Liver (tissue), 9 donors: Measurements from ENCODE around the gene RCOR1. TPM values are rescaled to one million over a fixed set of nuclear protein-coding genes. Genes with fewer than 3 reads are reported as not detected.

Experiments
- DNase-seq: peaks from one replicate; pipeline ENCODE4 v3.0.0-alpha.2; 2017; ENCODE audit warnings: low spot score
- H3K27ac ChIP-seq, 2 donors: one replicate each; pipeline ENCODE4 v1.7.0; 2013; ENCODE audit warnings: inconsistent platforms in 2 of 2, low read length in 2 of 2, control low read depth in 1 of 2, low read depth in 1 of 2, mild to moderate bottlenecking in 1 of 2
- H3K27me3 ChIP-seq, 4 donors: one replicate each; pipeline versions ENCODE4 v1.6.1 to v1.7.0; 2013; ENCODE audit warnings: low read length in 3 of 4, inconsistent platforms in 1 of 4, mild to moderate bottlenecking in 1 of 4, moderate library complexity in 1 of 4; ENCODE audit not compliant: control insufficient read depth in 4 of 4, insufficient read depth in 4 of 4
- H3K36me3 ChIP-seq, 4 donors: one replicate each; pipeline versions ENCODE4 v1.6.1 to v1.7.0; 2013; ENCODE audit warnings: low read length in 3 of 4, mild to moderate bottlenecking in 3 of 4, low read depth in 1 of 4, moderate library complexity in 1 of 4; ENCODE audit not compliant: control insufficient read depth in 4 of 4, insufficient read depth in 3 of 4
- H3K4me1 ChIP-seq, 4 donors: one replicate each; pipeline versions ENCODE4 v1.6.1 to v1.7.0; 2013; ENCODE audit warnings: low read length in 3 of 4, mild to moderate bottlenecking in 3 of 4, moderate library complexity in 1 of 4; ENCODE audit not compliant: control insufficient read depth in 4 of 4, insufficient read depth in 4 of 4
- H3K4me3 ChIP-seq, 3 donors: one replicate each; pipeline versions ENCODE4 v1.6.1 to v1.7.0; 2013; ENCODE audit warnings: low read length in 3 of 3, control low read depth in 1 of 3, low read depth in 1 of 3, mild to moderate bottlenecking in 1 of 3
- H3K9ac ChIP-seq, 2 donors: one replicate each; pipeline ENCODE4 v1.7.0; 2013; ENCODE audit warnings: low read length in 2 of 2, mild to moderate bottlenecking in 2 of 2, moderate library complexity in 2 of 2, control low read depth in 1 of 2, low read depth in 1 of 2
- H3K9me3 ChIP-seq, 4 donors: one replicate each; pipeline versions ENCODE4 v1.6.1 to v1.7.0; 2013; ENCODE audit warnings: low read length in 3 of 4; ENCODE audit not compliant: control insufficient read depth in 4 of 4
- EGR1 ChIP-seq, 2 donors: IDR thresholded peaks; 2 replicates each; pipeline ENCODE4 v1.6.1; 2016 to 2018; ENCODE audit warnings: antibody characterized with exemption in 2 of 2, low read depth in 2 of 2
- FOXA1 ChIP-seq: IDR thresholded peaks from 2 replicates; pipeline ENCODE4 v1.6.1; 2016; ENCODE audit warnings: antibody characterized with exemption
- FOXA2 ChIP-seq: IDR thresholded peaks from 2 replicates; pipeline ENCODE4 v1.6.1; 2016; ENCODE audit warnings: antibody characterized with exemption
- GABPA ChIP-seq, 2 donors: IDR thresholded peaks in 1 of 2; conservative IDR thresholded peaks in 1 of 2; 2 replicates each; pipeline ENCODE4 v1.6.1; 2016; ENCODE audit warnings: antibody characterized with exemption in 2 of 2, mild to moderate bottlenecking in 1 of 2, moderate library complexity in 1 of 2
- HNF4A ChIP-seq, 2 donors: conservative IDR thresholded peaks; 2 replicates each; pipeline ENCODE4 v1.6.1; 2016; ENCODE audit warnings: antibody characterized with exemption in 2 of 2, mild to moderate bottlenecking in 2 of 2
- HNF4G ChIP-seq: IDR thresholded peaks from 2 replicates; pipeline ENCODE4 v1.6.1; 2016; ENCODE audit warnings: antibody characterized with exemption
- NR2F2 ChIP-seq: IDR thresholded peaks from 2 replicates; pipeline ENCODE4 v1.6.1; 2016; ENCODE audit warnings: antibody characterized with exemption
- RAD21 ChIP-seq, 2 donors: IDR thresholded peaks; 2 replicates each; pipeline ENCODE4 v1.6.1; 2016; ENCODE audit warnings: antibody characterized with exemption in 2 of 2, mild to moderate bottlenecking in 2 of 2
- RXRA ChIP-seq, 2 donors: IDR thresholded peaks; 2 replicates each; pipeline ENCODE4 v1.6.1; 2017 to 2018; ENCODE audit warnings: antibody characterized with exemption in 2 of 2, mild to moderate bottlenecking in 1 of 2
- SP1 ChIP-seq: IDR thresholded peaks from 2 replicates; pipeline ENCODE4 v1.6.1; 2018; ENCODE audit warnings: antibody characterized with exemption, mild to moderate bottlenecking
- TAF1 ChIP-seq: conservative IDR thresholded peaks from 2 replicates; pipeline ENCODE4 v1.6.1; 2016; ENCODE audit warnings: antibody characterized with exemption, mild to moderate bottlenecking
- WGBS: extraction: QIAGEN DNeasy Blood & Tissue Kit; methylation state at CpG from one replicate; pipeline ENCODE4 v1.1.7; 2013; 5-methylcytosine and 5-hydroxymethylcytosine counted together
- polyA plus RNA-seq, 2 donors: library from polyadenylated mRNA; stranded (reverse) in 1 of 2; unstranded in 1 of 2; fragments of 200-250 nt in 1 of 2; fragments of >200 nt in 1 of 2; fragmentation: Nextera tagmentation in 1 of 2; extraction: Ambion mirVana in 1 of 2; gene quantifications; one replicate each; pipeline versions ENCODE4 v1.2.1 to v1.2.3, GENCODE V29; 2013 to 2015
- total RNA-seq, 2 donors: library from RNA; depleted of rRNA; stranded (reverse); fragments of >200 nt; gene quantifications; one replicate each; pipeline ENCODE4 v1.2.3, GENCODE V29; 2014
- TF ChIP-seq, protein P1 (sequence below): IDR thresholded peaks from 2 replicates; pipeline ENCODE4 v1.6.1; 2016; ENCODE audit warnings: antibody characterized with exemption, mild to moderate bottlenecking
- TF ChIP-seq, protein P2 (sequence below): IDR thresholded peaks from 2 replicates; pipeline ENCODE4 v1.6.1; 2016; ENCODE audit warnings: antibody characterized with exemption
- TF ChIP-seq, protein P3 (sequence below): IDR thresholded peaks from 2 replicates; pipeline ENCODE4 v1.6.1; 2016; ENCODE audit warnings: antibody characterized with exemption
- TF ChIP-seq, protein P4 (sequence below): IDR thresholded peaks from 2 replicates; pipeline ENCODE4 v1.6.1; 2016; ENCODE audit warnings: antibody characterized with exemption
- donor health status: healthy.
- donor health status: healthy.
- donor health status: healthy.
- donor health status: healthy.
- donor health status: healthy.

RCOR1 gene
- total and polyA plus RNA-seq, 4 donors: 4.2 to 17.0 (median 5.7) TPM

DNA sequence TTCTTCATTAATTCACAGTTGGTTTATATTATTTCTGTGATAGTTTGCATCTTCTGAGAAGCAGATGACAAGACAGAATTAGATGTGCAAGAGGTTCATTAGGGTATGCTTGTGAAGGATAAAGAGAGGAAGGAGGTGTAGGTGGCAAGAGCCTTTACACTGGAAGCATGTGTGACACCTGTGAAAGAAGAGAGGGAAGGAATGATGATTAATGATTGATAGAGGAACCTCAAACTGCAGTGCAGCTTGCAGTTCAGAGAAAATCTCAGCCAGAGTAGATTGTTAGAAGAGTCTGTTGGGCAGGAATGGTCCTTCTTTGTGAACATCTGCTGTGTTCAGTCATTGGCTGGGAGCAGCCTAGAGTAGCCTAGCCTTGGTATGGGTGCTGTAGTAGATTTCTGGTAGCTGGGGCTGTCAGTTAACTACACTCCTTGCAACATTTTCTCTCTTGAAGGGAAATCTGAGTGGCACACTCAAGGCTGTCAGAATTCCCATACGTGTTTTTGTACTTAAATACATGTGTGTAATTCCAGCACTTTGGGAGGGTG lies 9.0 kb downstream of the RCOR1 start:
- H3K9ac ChIP-seq: no peak overlapping the region
- peaks cover 0 to 3% (median under 1%) of the 10 kb centered on the region in 4 donors for H3K36me3 ChIP-seq
- H3K4me1 ChIP-seq: peaks cover 0 to 8% (median 3%) of the 10 kb centered on the region in 4 donors
- no peak overlapping the region for H3K27ac ChIP-seq
- H3K4me3 ChIP-seq: no peak overlapping the region
- no peak for TF ChIP-seq EGR1 (IDR thresholded peaks at IDR 0.05; ENCODE audit: low read depth in 2 of 2)
- TF ChIP-seq RXRA (IDR thresholded peaks at IDR 0.05): no peak
- TF ChIP-seq, protein P1, sequence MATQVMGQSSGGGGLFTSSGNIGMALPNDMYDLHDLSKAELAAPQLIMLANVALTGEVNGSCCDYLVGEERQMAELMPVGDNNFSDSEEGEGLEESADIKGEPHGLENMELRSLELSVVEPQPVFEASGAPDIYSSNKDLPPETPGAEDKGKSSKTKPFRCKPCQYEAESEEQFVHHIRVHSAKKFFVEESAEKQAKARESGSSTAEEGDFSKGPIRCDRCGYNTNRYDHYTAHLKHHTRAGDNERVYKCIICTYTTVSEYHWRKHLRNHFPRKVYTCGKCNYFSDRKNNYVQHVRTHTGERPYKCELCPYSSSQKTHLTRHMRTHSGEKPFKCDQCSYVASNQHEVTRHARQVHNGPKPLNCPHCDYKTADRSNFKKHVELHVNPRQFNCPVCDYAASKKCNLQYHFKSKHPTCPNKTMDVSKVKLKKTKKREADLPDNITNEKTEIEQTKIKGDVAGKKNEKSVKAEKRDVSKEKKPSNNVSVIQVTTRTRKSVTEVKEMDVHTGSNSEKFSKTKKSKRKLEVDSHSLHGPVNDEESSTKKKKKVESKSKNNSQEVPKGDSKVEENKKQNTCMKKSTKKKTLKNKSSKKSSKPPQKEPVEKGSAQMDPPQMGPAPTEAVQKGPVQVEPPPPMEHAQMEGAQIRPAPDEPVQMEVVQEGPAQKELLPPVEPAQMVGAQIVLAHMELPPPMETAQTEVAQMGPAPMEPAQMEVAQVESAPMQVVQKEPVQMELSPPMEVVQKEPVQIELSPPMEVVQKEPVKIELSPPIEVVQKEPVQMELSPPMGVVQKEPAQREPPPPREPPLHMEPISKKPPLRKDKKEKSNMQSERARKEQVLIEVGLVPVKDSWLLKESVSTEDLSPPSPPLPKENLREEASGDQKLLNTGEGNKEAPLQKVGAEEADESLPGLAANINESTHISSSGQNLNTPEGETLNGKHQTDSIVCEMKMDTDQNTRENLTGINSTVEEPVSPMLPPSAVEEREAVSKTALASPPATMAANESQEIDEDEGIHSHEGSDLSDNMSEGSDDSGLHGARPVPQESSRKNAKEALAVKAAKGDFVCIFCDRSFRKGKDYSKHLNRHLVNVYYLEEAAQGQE: no peak
- no peak for TF ChIP-seq TAF1
- TF ChIP-seq, protein P2, sequence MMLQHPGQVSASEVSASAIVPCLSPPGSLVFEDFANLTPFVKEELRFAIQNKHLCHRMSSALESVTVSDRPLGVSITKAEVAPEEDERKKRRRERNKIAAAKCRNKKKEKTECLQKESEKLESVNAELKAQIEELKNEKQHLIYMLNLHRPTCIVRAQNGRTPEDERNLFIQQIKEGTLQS: no peak
- TF ChIP-seq HNF4A (conservative IDR thresholded peaks at IDR 0.05): no peak
- TF ChIP-seq FOXA1: no peak
- no peak for TF ChIP-seq GABPA (IDR thresholded peaks at IDR 0.05 in 1 of 2, conservative IDR thresholded peaks at IDR 0.05 in 1 of 2)
- no peak for TF ChIP-seq SP1
- TF ChIP-seq, protein P3, sequence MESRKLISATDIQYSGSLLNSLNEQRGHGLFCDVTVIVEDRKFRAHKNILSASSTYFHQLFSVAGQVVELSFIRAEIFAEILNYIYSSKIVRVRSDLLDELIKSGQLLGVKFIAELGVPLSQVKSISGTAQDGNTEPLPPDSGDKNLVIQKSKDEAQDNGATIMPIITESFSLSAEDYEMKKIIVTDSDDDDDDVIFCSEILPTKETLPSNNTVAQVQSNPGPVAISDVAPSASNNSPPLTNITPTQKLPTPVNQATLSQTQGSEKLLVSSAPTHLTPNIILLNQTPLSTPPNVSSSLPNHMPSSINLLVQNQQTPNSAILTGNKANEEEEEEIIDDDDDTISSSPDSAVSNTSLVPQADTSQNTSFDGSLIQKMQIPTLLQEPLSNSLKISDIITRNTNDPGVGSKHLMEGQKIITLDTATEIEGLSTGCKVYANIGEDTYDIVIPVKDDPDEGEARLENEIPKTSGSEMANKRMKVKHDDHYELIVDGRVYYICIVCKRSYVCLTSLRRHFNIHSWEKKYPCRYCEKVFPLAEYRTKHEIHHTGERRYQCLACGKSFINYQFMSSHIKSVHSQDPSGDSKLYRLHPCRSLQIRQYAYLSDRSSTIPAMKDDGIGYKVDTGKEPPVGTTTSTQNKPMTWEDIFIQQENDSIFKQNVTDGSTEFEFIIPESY: no peak
- no peak for TF ChIP-seq RAD21 (IDR thresholded peaks at IDR 0.05)
- TF ChIP-seq HNF4G: no peak
- TF ChIP-seq NR2F2: no peak
- TF ChIP-seq, protein P4, sequence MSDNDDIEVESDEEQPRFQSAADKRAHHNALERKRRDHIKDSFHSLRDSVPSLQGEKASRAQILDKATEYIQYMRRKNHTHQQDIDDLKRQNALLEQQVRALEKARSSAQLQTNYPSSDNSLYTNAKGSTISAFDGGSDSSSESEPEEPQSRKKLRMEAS: no peak
- DNase-seq: no peak
- no peaks in the 10 kb centered on the region for H3K9me3 ChIP-seq
- H3K27me3 ChIP-seq: no peaks in the 10 kb centered on the region
- WGBS: 96% methylated on average over 1 of the region's 1 CpG

DNA sequence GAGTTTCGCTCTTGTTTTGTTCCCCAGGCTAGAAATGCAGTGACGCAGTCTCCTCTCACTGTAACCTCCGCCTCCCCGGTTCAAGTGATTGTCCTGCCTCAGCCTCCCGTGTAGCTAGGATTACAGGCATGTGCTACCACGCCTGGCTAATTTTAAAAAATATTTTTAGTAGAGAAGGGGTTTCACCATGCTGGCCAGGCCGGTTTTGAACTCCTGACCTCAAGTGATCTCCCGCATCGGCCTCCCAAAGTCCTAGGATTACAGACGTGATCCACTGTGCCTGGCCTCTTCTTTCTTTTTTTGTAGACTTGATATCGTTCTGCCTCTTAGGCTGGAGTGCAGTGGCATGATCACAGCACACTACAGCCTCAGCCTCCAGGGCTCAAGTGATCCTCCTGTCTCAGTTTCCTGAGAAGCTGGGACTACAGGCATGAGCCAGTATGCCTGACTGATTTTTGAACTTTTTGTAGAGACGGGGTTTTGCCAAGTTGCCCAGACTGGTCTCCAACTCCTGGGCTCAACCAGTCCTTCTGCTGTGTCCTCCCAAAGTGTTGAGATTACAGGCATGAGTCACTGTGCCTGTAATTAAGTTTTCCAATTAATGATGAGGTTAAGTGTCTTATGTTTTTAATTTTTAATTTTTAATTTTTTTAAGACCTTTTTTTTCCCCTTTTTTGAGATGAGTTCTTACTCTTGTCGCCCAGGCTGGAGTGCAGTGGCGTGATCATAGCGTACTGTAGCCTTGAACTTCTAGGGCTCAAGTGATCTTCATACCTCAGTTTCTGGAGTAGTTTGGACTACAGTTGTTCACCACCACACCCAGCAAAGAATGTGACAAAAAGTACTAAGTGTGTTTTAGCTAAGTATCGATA lies 10.2 kb downstream of the RCOR1 start:
- no peaks in the 10 kb centered on the region for H3K9me3 ChIP-seq
- TF ChIP-seq GABPA (IDR thresholded peaks at IDR 0.05 in 1 of 2, conservative IDR thresholded peaks at IDR 0.05 in 1 of 2): no peak
- TF ChIP-seq FOXA2: no peak
- TF ChIP-seq TAF1: no peak
- no peak for TF ChIP-seq RXRA (IDR thresholded peaks at IDR 0.05)
- no peak for TF ChIP-seq RAD21 (IDR thresholded peaks at IDR 0.05)
- TF ChIP-seq, protein P4: no peak
- TF ChIP-seq HNF4G: no peak
- no peak for TF ChIP-seq HNF4A (conservative IDR thresholded peaks at IDR 0.05)
- WGBS: 83% methylated on average over 16 of the region's 16 CpGs
- no peaks in the 10 kb centered on the region for H3K27me3 ChIP-seq
- H3K4me3 ChIP-seq: no peak overlapping the region
- H3K4me1 ChIP-seq: peaks cover 0 to 8% (median 3%) of the 10 kb centered on the region in 4 donors
- H3K27ac ChIP-seq: no peak overlapping the region
- peaks cover 0 to 3% (median under 1%) of the 10 kb centered on the region in 4 donors for H3K36me3 ChIP-seq
- no peak overlapping the region for H3K9ac ChIP-seq
- DNase-seq: no peak
